IPS-18c (cell line): ENCODE data around the gene ZNF407.

ENCODE experiments used
- H3K4me3 ChIP-seq: 2 replicates; pipeline ENCODE4 v1.7.0; 2013; ENCODE audit warnings: low read depth, mild to moderate bottlenecking, low read length, moderate library complexity; ENCODE audit not compliant: insufficient read depth
- H3K9me3 ChIP-seq: one replicate; pipeline ENCODE4 v1.6.1; 2013; ENCODE audit warnings: mild to moderate bottlenecking, low read length, moderate library complexity; ENCODE audit not compliant: control insufficient read depth, insufficient read depth

ZNF407 gene

DNA sequence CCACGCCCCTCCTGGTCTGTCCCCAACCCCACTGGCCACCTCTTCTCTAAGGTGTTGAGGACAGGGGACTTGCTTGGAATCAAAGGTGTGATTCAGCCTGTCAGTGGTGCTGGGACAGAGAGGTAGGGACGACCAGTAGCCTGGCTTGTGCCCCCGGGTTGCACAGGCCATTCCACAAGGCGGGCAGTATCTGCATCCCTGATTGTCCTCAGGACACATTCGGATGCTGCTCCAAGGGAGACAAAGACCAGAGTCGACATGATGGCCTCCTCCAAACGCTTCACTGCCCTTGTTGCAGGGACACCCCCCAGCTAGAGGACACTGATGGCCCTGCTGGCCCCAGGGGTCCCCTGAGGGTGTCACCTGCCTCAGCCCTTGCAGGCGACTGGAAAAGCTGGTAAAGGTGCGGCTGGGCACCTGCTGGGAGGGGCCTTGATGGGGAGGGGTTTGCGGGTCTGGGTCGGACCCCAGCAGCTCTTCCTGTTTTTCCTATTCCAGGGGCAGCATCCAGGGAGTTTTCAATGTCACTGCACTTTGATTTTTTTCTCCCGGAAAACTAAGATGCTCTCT is 513.3 kb downstream of the ZNF407 start:
- H3K4me3 ChIP-seq = no peak overlapping the region
- no peaks in the 10 kb centered on the region for H3K9me3 ChIP-seq

DNA sequence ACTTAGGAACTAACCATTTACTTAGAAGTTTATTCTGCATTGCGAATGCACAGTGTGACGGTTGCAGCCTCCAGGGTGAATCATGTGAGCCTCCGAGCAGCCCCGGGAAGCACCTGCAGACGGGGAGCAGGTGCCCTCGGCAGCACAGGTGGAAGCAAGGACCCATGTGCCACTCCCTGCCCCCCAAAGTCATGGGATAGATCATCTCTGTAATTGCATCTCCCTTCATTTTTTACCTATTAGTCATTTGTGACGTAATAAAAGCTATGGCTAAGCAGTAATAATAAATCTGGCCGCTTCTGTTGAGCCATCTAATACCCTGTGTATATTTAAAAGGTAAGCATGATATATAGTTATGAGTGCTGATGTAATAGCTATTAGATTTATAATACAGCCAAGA is 514.1 kb downstream of the ZNF407 start:
- Histone ChIP-seq H3K9me3 (no peaks in the 10 kb centered on the region), H3K4me3 (no peak overlapping the region)

DNA sequence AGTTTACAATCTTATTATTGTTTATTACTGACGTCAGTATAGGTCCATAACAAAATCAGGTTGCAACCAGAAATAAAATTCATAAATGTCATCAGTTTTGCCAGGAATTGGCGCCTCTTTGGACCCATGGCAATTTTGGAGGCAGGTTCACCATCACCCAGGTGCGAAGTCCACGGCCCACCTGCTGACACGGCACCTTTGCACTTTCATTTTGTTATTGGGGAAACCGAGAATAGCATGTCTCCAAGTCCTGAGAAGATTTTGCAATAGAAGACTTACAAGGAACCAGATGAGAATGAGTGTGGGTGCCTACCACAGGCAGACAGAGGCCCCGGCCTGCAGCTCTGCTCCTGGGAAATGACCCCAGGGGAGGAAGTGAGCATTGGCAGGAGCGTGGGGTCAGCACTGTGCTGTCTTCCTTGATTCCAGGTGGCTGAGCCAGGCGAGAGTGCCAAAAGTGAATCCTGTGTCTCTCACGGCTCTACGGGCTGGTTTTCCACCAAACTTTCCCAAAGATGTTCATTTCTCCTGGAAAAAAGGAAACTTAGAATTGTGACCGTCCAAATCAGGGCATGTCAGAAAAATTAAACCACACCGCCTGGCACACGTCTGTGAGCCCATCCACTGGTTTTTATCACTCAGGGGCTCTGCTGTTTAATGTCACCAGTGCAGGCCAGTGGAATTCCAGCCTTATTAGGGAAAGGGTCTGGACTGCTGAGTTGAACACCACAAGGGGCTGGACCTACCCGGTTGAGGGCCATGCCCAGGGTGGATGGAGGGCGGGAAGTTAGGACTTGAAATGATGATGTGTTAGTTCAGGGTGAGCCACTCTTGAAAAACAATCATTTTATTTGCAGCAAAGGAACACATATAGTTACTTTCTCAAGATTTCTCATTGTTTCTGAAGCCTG is 514.8 kb downstream of the ZNF407 start:
- H3K9me3 ChIP-seq = no peaks in the 10 kb centered on the region
- H3K4me3 ChIP-seq = no peak overlapping the region

DNA sequence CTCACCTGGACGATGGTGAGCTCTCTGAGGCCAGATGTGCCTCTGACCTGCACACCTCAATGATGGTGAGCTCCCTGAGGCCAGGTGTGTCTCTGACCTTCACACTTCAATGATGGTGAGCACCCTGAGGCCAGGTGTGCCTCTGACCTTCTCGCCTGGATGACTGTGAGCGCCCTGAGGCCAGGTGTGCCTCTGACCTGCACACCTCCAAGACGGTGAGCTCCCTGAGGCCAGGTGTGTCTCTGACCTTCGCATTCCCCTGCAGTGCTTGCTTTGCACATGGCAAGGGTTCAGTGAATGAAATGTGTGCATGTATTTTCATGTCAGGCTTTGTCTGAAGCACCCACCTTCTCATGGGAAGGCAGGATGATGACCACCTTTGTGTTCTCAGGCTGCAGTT is 515.8 kb downstream of the ZNF407 start:
- H3K4me3 ChIP-seq = no peak overlapping the region
- no peaks in the 10 kb centered on the region for H3K9me3 ChIP-seq

DNA sequence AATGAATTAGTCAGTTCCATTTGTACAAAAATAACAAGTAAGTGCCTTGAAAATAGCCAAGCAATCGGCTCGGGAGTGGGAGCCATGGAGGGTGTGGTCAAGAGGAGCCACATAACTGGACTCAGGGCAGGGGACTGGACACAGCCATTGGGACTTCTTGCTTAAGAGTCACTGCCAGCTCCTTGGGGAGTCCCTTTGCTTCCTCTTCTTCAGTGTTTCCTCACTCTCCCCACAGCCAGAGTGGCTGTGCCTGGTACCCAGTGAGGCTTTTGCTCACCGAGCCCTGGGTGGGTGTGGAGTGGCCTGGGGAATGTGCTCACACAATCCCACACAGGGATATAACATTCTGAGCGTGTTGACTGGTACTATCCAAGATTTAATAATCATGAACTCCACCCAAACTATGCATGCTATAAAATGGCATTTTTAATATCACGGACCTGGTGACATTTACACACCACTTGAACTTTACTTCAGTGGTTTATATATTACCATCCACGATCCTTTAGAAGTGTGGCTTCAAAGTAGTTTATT is 516.6 kb downstream of the ZNF407 start:
- no peak overlapping the region for H3K4me3 ChIP-seq
- no peaks in the 10 kb centered on the region for H3K9me3 ChIP-seq
